ENCODE data around the gene CAPN10.

The CAPN10 gene

GRCh38 chr2:240601831-240602160 lies 15.3 kb downstream of the CAPN10 start:
- H3K36me3 Mint-ChIP-seq (ENCODE audit: low read depth) = peaks cover 6% of the 10 kb centered on the region
- no peak overlapping the region for H3K4me3 Mint-ChIP-seq
- no peaks in the 10 kb centered on the region for H3K27me3 Mint-ChIP-seq (ENCODE audit: low read depth)
- no peak for TF ChIP-seq CTCF (IDR thresholded peaks at IDR 0.05; ENCODE audit: unreplicated experiment in 3 of 3)
- peaks cover 8% of the 10 kb centered on the region for H3K4me1 Mint-ChIP-seq
- no peaks in the 10 kb centered on the region for H3K9me3 Mint-ChIP-seq
- H3K27ac Mint-ChIP-seq = no peak overlapping the region

DNA sequence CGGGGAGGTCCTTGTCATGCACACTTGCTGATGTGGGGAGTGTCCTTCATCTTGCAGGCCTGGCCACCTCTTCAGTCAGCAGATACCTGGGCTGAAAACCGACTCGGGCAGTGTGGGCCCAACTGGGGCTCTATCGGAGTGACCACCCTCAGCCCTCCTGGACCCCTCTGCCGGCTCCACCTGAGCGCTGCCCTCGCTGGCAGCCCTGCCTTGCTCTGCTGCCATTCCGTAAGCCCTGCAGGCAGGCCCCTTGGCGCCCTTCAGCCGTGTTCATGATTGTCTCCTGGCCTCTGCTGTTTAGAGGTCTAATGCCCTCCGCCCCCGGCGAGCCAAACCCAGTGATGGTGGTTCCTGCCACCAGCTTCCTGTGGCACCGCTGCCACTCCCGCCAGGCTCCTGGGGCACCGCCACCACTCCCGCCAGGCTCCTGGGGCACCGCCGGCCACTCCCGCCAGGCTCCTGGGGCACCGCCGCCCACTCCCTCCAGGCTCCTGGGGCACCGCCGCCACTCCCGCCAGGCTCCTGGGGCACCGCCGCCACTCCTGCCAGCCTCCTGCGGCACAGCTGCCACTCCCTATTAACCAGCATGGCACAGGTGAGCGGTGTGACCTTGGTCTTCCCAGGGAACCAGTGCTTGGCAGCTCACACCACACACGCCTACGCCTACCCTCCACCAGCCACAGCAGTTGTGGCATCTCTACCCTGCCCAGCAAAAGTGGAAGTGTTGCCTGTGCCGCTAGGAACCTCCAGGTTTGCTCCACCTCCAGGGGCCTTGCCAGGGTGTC lies 15.9 kb downstream of the CAPN10 start:
- no peaks in the 10 kb centered on the region for H3K9me3 Mint-ChIP-seq
- no peak overlapping the region for H3K27ac Mint-ChIP-seq
- no peak overlapping the region for H3K4me3 Mint-ChIP-seq
- TF ChIP-seq CTCF (IDR thresholded peaks at IDR 0.05; ENCODE audit: unreplicated experiment in 3 of 3) = no peak
- H3K4me1 Mint-ChIP-seq = peaks cover 8% of the 10 kb centered on the region
- H3K36me3 Mint-ChIP-seq (ENCODE audit: low read depth) = peaks cover 6% of the 10 kb centered on the region
- no peaks in the 10 kb centered on the region for H3K27me3 Mint-ChIP-seq (ENCODE audit: low read depth)

DNA sequence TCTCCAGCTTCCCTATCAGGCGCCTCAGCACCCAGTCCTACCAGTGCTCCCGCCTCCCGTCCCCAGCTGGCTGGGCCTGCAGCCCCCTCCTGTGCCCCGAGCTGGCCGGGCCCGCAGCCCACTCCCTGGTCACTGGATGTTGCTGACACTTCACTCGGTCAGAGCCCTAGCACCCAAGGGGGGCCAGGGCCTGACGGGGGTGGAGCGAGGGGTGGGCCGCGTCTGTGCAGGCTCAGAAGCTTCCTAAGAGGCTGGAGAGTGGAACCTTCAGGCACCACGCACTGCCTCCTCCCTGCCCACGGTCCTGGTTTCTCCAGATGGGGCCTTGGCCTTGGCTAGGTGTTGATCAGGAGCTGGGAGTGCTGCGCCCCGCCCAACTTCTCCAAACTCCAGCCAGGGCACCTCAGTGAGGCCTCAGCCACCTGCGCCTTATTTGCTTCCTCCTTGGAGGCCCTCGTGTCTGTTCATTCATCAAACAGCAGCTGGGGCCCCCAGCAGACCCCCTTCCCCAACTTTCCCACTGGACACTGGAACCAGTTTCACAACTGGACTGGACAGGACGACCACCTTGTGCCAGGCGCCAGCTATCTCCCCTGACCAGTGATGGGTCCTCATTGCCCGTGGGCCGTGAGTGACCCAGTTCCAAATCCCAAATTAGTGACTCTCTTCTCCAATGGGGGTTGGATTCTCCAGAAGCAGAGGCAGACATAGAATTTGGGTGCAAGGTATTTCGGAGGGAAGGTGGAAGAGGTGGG lies 16.7 kb downstream of the CAPN10 start:
- H3K27ac Mint-ChIP-seq = no peak overlapping the region
- H3K9me3 Mint-ChIP-seq = no peaks in the 10 kb centered on the region
- no peak overlapping the region for H3K4me3 Mint-ChIP-seq
- H3K4me1 Mint-ChIP-seq = peaks cover 8% of the 10 kb centered on the region
- peaks cover 6% of the 10 kb centered on the region for H3K36me3 Mint-ChIP-seq (ENCODE audit: low read depth)
- no peak for TF ChIP-seq CTCF (IDR thresholded peaks at IDR 0.05; ENCODE audit: unreplicated experiment in 3 of 3)
- peaks cover 4% of the 10 kb centered on the region for H3K27me3 Mint-ChIP-seq (ENCODE audit: low read depth)

DNA sequence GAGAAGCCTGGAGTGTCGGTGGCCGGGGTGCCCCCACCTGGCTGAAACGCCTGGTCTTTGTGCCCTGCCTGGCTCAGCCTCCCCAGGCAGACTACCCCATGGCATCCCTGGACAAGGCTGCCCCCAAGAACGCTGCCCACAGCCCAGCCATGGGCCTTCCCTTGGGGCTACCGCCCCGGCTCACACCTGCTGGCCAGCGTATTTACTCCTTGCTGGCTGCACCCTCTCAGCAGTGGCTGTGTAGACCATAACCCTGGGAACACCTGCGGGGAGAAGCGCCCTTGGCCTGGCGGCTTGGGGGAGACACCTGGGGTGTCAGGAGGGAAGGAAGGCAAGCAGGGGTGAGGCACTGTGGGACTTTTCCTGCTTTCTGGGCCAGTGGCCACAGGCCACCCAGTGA lies 17.3 kb downstream of the CAPN10 start:
- H3K36me3 Mint-ChIP-seq (ENCODE audit: low read depth) = peaks cover 6% of the 10 kb centered on the region
- H3K27me3 Mint-ChIP-seq (ENCODE audit: low read depth) = peaks cover 4% of the 10 kb centered on the region
- H3K27ac Mint-ChIP-seq = no peak overlapping the region
- no peaks in the 10 kb centered on the region for H3K9me3 Mint-ChIP-seq
- no peak overlapping the region for H3K4me3 Mint-ChIP-seq
- peaks cover 8% of the 10 kb centered on the region for H3K4me1 Mint-ChIP-seq
- TF ChIP-seq CTCF (IDR thresholded peaks at IDR 0.05; ENCODE audit: unreplicated experiment in 3 of 3) = no peak

- Mint-ChIP-seq H3K36me3 (ENCODE audit: low read depth) (peaks cover 6% of the 10 kb centered on the region), H3K27ac (no peak overlapping the region), H3K9me3 (no peaks in the 10 kb centered on the region), H3K4me3 (no peak overlapping the region), H3K4me1 (peaks cover 8% of the 10 kb centered on the region), H3K27me3 (ENCODE audit: low read depth) (peaks cover 4% of the 10 kb centered on the region)
- TF ChIP-seq CTCF (IDR thresholded peaks at IDR 0.05; ENCODE audit: unreplicated experiment in 3 of 3) = peak; percentile 44 to 68 (median 46)
Observed at GRCh38 chr2:240604291-240604938, 17.9 kb downstream of the CAPN10 start.
